Myometrial cell (primary cell): Measurements from ENCODE around the gene RAMP2. TPM values are rescaled to one million over a fixed set of nuclear protein-coding genes. Genes with fewer than 3 reads are reported as not detected.

ENCODE experiments used
- total RNA-seq: library from RNA; depleted of rRNA; stranded (reverse); fragments of >200 nt; gene quantifications from 2 replicates; pipeline ENCODE4 v1.2.3, GENCODE V29; 2015

The RAMP2 gene, protein sequence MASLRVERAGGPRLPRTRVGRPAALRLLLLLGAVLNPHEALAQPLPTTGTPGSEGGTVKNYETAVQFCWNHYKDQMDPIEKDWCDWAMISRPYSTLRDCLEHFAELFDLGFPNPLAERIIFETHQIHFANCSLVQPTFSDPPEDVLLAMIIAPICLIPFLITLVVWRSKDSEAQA
- total RNA-seq = 1.9 and 5.5 TPM in 2 replicates

GRCh38 chr17:42760652-42761581 lies at the start of gene RAMP2:
Gene RAMP2, plus strand, starts transcription at chr17:42761227. Its CDS starts 35 bp downstream, at chr17:42761262.

GRCh38 chr17:42744806-42745617 lies 16.0 kb upstream of the RAMP2 start, which contains the start of gene EZH1:
Gene EZH1, minus strand, starts transcription at chr17:42745040. Its CDS starts 16,099 bp downstream, at chr17:42728941.

DNA sequence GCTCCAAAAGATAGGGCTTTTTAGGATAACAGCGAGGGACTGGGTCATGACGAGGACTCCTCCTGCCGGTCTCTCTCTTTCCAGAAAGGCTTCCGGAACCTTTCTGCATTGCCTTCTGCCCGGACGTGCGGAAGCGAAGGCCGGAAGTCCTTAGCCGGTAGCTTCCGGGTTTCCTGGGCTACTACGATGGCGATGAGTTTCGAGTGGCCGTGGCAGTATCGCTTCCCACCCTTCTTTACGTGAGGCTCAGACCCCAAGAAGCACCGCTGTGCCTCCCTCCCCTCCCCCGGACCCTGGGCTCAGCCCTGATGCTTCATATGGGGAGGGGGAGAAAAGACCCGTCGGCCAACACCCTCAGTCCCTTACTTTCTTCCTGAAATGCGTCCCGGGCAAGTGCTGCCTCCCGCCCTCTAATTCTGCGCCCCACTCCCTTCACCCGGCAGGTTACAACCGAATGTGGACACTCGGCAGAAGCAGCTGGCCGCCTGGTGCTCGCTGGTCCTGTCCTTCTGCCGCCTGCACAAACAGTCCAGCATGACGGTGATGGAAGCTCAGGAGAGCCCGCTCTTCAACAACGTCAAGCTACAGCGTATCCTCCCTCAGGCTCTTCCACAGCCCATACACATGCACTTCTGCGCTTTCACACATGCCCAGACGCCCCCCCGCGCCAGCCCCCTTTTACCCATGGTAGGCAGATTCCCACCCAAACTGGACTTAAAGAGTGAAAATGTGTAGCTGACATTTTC lies 12.4 kb downstream of the RAMP2 start, which contains the start of gene VPS25:
Gene VPS25, plus strand, starts transcription at position 160 of the 746 bp plus-strand sequence. Its CDS starts 27 bp downstream, at position 187.

DNA sequence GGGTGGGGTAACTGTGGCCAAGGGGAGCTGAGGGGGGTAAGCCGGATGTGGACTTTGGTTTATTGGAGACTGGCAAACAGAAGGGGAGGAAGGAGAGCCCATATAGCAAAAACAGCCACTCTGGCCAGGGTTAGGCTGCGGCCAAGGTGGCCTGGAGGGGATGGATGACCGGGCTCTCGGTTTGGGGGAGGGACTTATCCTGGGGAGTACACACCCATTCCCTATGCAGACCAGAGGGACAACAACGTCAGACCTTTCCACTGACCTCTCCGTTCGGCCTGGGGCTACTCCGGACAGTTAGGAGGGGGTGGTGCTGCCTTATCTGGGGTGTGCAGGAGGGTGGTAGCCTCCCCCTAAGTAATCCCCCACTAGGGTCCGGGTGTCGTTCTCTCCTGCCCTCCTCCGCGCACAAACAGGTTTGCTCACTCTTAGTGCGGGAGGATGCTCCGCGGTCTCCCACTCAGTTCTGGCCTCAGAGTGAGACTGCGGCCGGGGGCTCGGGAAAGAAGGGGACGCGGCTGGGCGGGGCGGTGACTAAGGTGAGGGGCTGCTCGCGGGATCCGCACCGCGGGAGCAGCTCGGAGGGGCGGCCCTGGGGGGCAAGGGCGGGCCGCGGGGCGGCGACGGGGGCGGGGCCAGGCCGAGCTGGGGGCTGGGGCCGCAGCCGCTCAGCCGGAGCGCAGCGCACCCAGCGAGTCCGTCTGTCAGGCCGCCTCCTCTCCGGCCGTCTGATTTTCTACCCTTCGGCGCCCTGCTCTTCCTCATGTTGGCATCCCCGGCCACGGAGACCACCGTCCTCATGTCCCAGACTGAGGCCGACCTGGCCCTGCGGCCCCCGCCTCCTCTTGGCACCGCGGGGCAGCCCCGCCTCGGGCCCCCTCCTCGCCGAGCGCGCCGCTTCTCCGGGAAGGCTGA lies 19.2 kb downstream of the RAMP2 start, which contains the start of gene WNK4:
Gene WNK4, plus strand, starts transcription at position 675 of the 915 bp plus-strand sequence. Its CDS starts 89 bp downstream, at position 764.

GRCh38 chr17:42798383-42799380 lies 37.7 kb downstream of the RAMP2 start, which contains the start of the genes CNTD1 and COA3:
Gene CNTD1, plus strand, starts transcription at chr17:42798861. Its CDS starts 207 bp downstream, at chr17:42799068.
Gene COA3, minus strand, starts transcription at chr17:42798704. Its CDS starts 23 bp downstream, at chr17:42798681.

Other genes with a start within 250 kb of the RAMP2 start
- gene NAGLU, start 225.0 kb upstream of the RAMP2 start, total RNA-seq = 49.1 and 52.2 TPM in 2 replicates
- gene HSD17B1, start 208.3 kb upstream of the RAMP2 start, total RNA-seq = 1.4 and 4.6 TPM in 2 replicates
- 36.5 and 57.4 TPM in 2 replicates for gene COASY, start 199.1 kb upstream of the RAMP2 start, total RNA-seq
- gene MLX, start 194.1 kb upstream of the RAMP2 start, total RNA-seq = 38.6 and 61.4 TPM in 2 replicates
- 8.0 and 9.2 TPM in 2 replicates for gene PSMC3IP, start 183.5 kb upstream of the RAMP2 start, total RNA-seq
- gene RETREG3, start 151.9 kb upstream of the RAMP2 start, total RNA-seq = 46.4 and 89.4 TPM in 2 replicates
- 87.6 and 110 TPM in 2 replicates for gene TUBG1, start 151.5 kb upstream of the RAMP2 start, total RNA-seq
- 10.4 and 13.8 TPM in 2 replicates for gene TUBG2, start 101.9 kb upstream of the RAMP2 start, total RNA-seq
- gene PLEKHH3, start 84.2 kb upstream of the RAMP2 start, total RNA-seq = 20.5 and 27.8 TPM in 2 replicates
- 22.2 and 27.1 TPM in 2 replicates for gene CCR10, start 79.4 kb upstream of the RAMP2 start, total RNA-seq
- gene CNTNAP1, start 78.7 kb upstream of the RAMP2 start, total RNA-seq = 32.8 and 36.9 TPM in 2 replicates
- 9.6 and 12.7 TPM in 2 replicates for gene EZH1, start 16.2 kb upstream of the RAMP2 start, total RNA-seq
- gene VPS25, start 12.2 kb downstream of the RAMP2 start, total RNA-seq = 128 and 142 TPM in 2 replicates
- gene WNK4, start 19.4 kb downstream of the RAMP2 start, total RNA-seq = 12.7 and 13.6 TPM in 2 replicates
- 60.8 and 72.4 TPM in 2 replicates for gene COA3, start 37.5 kb downstream of the RAMP2 start, total RNA-seq
- 0.58 TPM in 1 of 2 replicates, not detected in the other for gene CNTD1, start 37.6 kb downstream of the RAMP2 start, total RNA-seq
- 69.2 and 128 TPM in 2 replicates for gene BECN1, start 63.1 kb downstream of the RAMP2 start, total RNA-seq
- 85.0 and 123 TPM in 2 replicates for gene PSME3, start 72.2 kb downstream of the RAMP2 start, total RNA-seq
- under 0.01 and 0.29 TPM in 2 replicates for gene AOC2, start 83.4 kb downstream of the RAMP2 start, total RNA-seq
- not detected in 2 replicates for gene AOC3, start 90.0 kb downstream of the RAMP2 start, total RNA-seq
- not detected in 2 replicates for gene G6PC1, start 139.6 kb downstream of the RAMP2 start, total RNA-seq
- gene AARSD1, start 203.2 kb downstream of the RAMP2 start, total RNA-seq = 25.4 and 39.0 TPM in 2 replicates
- 0.29 and 1.4 TPM in 2 replicates for gene PTGES3L, start 218.9 kb downstream of the RAMP2 start, total RNA-seq
- gene RUNDC1, start 219.3 kb downstream of the RAMP2 start, total RNA-seq = 6.0 and 8.1 TPM in 2 replicates
- 1,299 and 1,434 TPM in 2 replicates for gene RPL27, start 237.2 kb downstream of the RAMP2 start, total RNA-seq
- 50.7 and 79.6 TPM in 2 replicates for gene IFI35, start 245.6 kb downstream of the RAMP2 start, total RNA-seq